ENCODE results near the gene ARHGEF2. TPM values are rescaled to one million over a fixed set of nuclear protein-coding genes. Genes with fewer than 3 reads are reported as not detected.

ARHGEF2 gene
- total and polyA plus RNA-seq, 2 of the 13 experiments (the other 11 are each of a cell fraction or from before 2014, with no cell fraction given) = 16.1 to 32.1 TPM

GRCh38 chr1:155940482-155940992 lies 37.8 kb downstream of the ARHGEF2 start (continued):
- TF ChIP-seq HNF1A (IDR thresholded peaks at IDR 0.05; ENCODE audit: low read depth) (no peak), HNF1A (CRISPR knock-in tag; IDR thresholded peaks at IDR 0.05; ENCODE audit: borderline replicate concordance) (no peak), POLR2A (IDR thresholded peaks at IDR 0.05; ENCODE audit: insufficient read depth in 1 of 2, low read depth in 2 of 2, low read length in 2 of 2) (peak; percentile 45 to 64), ZSCAN29 (CRISPR knock-in tag; conservative IDR thresholded peaks at IDR 0.05) (peak; percentile 92), ZNF781 (CRISPR knock-in tag; IDR thresholded peaks at IDR 0.05; ENCODE audit: borderline replicate concordance, not compliant biosample characterization) (no peak), NCOA5 (CRISPR knock-in tag; IDR thresholded peaks at IDR 0.05) (no peak), SP5 (CRISPR knock-in tag; IDR thresholded peaks at IDR 0.05; ENCODE audit: borderline replicate concordance, low read depth) (peak; percentile 61; the same call in 1 of the 2 replicates), GATAD1 (CRISPR knock-in tag; IDR thresholded peaks at IDR 0.05) (peak; percentile 56; the same call in 1 of the 2 replicates), SIN3A (IDR thresholded peaks at IDR 0.05; ENCODE audit: borderline replicate concordance, low read depth, low read length) (0 out of 2 replicates have a peak, but pooled peaks have one; percentile 7), DNMT1 (CRISPR knock-in tag; IDR thresholded peaks at IDR 0.05) (no peak), CCDC6 (CRISPR knock-in tag; IDR thresholded peaks at IDR 0.05) (0 out of 2 replicates have a peak, but pooled peaks have one; percentile 62), CERS6 (CRISPR knock-in tag; IDR thresholded peaks at IDR 0.05) (no peak)
- TF ChIP-seq, protein P1, sequence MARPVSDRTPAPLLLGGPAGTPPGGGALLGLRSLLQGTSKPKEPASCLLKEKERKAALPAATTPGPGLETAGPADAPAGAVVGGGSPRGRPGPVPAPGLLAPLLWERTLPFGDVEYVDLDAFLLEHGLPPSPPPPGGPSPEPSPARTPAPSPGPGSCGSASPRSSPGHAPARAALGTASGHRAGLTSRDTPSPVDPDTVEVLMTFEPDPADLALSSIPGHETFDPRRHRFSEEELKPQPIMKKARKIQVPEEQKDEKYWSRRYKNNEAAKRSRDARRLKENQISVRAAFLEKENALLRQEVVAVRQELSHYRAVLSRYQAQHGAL (CRISPR knock-in tag; IDR thresholded peaks at IDR 0.05; ENCODE audit: not compliant biosample characterization) = no peak
- TF ChIP-seq, protein P2, sequence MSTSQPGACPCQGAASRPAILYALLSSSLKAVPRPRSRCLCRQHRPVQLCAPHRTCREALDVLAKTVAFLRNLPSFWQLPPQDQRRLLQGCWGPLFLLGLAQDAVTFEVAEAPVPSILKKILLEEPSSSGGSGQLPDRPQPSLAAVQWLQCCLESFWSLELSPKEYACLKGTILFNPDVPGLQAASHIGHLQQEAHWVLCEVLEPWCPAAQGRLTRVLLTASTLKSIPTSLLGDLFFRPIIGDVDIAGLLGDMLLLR (CRISPR knock-in tag; IDR thresholded peaks at IDR 0.05) = no peak
- TF ChIP-seq, protein P3, sequence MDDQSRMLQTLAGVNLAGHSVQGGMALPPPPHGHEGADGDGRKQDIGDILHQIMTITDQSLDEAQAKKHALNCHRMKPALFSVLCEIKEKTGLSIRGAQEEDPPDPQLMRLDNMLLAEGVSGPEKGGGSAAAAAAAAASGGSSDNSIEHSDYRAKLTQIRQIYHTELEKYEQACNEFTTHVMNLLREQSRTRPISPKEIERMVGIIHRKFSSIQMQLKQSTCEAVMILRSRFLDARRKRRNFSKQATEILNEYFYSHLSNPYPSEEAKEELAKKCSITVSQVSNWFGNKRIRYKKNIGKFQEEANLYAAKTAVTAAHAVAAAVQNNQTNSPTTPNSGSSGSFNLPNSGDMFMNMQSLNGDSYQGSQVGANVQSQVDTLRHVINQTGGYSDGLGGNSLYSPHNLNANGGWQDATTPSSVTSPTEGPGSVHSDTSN (CRISPR knock-in tag; IDR thresholded peaks at IDR 0.05; ENCODE audit: borderline replicate concordance) = no peak
- TF ChIP-seq, protein P4, sequence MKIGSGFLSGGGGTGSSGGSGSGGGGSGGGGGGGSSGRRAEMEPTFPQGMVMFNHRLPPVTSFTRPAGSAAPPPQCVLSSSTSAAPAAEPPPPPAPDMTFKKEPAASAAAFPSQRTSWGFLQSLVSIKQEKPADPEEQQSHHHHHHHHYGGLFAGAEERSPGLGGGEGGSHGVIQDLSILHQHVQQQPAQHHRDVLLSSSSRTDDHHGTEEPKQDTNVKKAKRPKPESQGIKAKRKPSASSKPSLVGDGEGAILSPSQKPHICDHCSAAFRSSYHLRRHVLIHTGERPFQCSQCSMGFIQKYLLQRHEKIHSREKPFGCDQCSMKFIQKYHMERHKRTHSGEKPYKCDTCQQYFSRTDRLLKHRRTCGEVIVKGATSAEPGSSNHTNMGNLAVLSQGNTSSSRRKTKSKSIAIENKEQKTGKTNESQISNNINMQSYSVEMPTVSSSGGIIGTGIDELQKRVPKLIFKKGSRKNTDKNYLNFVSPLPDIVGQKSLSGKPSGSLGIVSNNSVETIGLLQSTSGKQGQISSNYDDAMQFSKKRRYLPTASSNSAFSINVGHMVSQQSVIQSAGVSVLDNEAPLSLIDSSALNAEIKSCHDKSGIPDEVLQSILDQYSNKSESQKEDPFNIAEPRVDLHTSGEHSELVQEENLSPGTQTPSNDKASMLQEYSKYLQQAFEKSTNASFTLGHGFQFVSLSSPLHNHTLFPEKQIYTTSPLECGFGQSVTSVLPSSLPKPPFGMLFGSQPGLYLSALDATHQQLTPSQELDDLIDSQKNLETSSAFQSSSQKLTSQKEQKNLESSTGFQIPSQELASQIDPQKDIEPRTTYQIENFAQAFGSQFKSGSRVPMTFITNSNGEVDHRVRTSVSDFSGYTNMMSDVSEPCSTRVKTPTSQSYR (CRISPR knock-in tag; IDR thresholded peaks at IDR 0.05; ENCODE audit: borderline replicate concordance) = no peak

All from HepG2 (cell line).